ENCODE results near the gene IER2. TPM values are rescaled to one million over a fixed set of nuclear protein-coding genes. Genes with fewer than 3 reads are reported as not detected.

Gene IER2
- 69.4 TPM for polyA plus RNA-seq (2013, experiment 1 of 2)
- 82.7 TPM for polyA plus RNA-seq (2013, experiment 2 of 2)

- no peaks in the 10 kb centered on the region for H3K9me3 ChIP-seq (ENCODE audit: insufficient read depth, low read depth, low read length)
- H3K4me3 ChIP-seq (ENCODE audit: low read length), result peak within 1 kb of the TSS; percentile 82
- no peaks in the 10 kb centered on the region for H3K27me3 ChIP-seq (ENCODE audit: insufficient read depth, low read length)
- peak within 1 kb of the TSS; percentile 96 for H3K27ac ChIP-seq (ENCODE audit: low read depth, low read length)
- H3K36me3 ChIP-seq (ENCODE audit: insufficient read depth, low read length), result peaks cover 4% of the 10 kb centered on the region; the same call in 1 of the 2 replicates
- peak within 1 kb of the TSS; percentile 88 for H3K9ac ChIP-seq (ENCODE audit: low read depth, low read length)
- under 1% methylated on average over 49 of the region's 51 CpGs for WGBS
- no peaks in the 10 kb centered on the region for H3K4me1 ChIP-seq (ENCODE audit: insufficient read depth, low read length)
These were observed at the start of gene IER2, which contains the start of gene STX10 for GRCh38 chr19:13150187-13150930. TSS of gene IER2 (plus strand) at chr19:13150411. CDS start at chr19:13153187, 2,776 bp downstream. TSS of gene STX10 (minus strand) at chr19:13150375. CDS start at chr19:13150173, 202 bp downstream.

- Histone ChIP-seq H3K27me3 (ENCODE audit: insufficient read depth, low read length) (peaks cover 75% of the 10 kb centered on the region), H3K9ac (ENCODE audit: low read depth, low read length) (no peak overlapping the region), H3K36me3 (ENCODE audit: insufficient read depth, low read length) (no peaks in the 10 kb centered on the region; the same call in 1 of the 2 replicates), H3K27ac (ENCODE audit: low read depth, low read length) (no peak overlapping the region), H3K9me3 (ENCODE audit: insufficient read depth, low read depth, low read length) (no peaks in the 10 kb centered on the region), H3K4me1 (ENCODE audit: insufficient read depth, low read length) (peaks cover 9% of the 10 kb centered on the region), H3K4me3 (ENCODE audit: low read length) (no peak overlapping the region)
- WGBS, result 66% methylated on average over 18 of the region's 18 CpGs
These were observed 49.2 kb upstream of the IER2 start for GRCh38 chr19:13100841-13101589.

GRCh38 chr19:13101590-13102415 is 48.4 kb upstream of the IER2 start:
- H3K27me3 ChIP-seq (ENCODE audit: insufficient read depth, low read length), result peaks cover 67% of the 10 kb centered on the region
- no peaks in the 10 kb centered on the region for H3K9me3 ChIP-seq (ENCODE audit: insufficient read depth, low read depth, low read length)
- no peaks in the 10 kb centered on the region; the same call in 1 of the 2 replicates for H3K36me3 ChIP-seq (ENCODE audit: insufficient read depth, low read length)
- peak overlapping the region; percentile 44; the same call in 1 of the 2 replicates for H3K4me3 ChIP-seq (ENCODE audit: low read length)
- peaks cover 9% of the 10 kb centered on the region for H3K4me1 ChIP-seq (ENCODE audit: insufficient read depth, low read length)
- H3K27ac ChIP-seq (ENCODE audit: low read depth, low read length), result no peak overlapping the region
- H3K9ac ChIP-seq (ENCODE audit: low read depth, low read length), result no peak overlapping the region
- 91% methylated on average over 7 of the region's 7 CpGs for WGBS

- Histone ChIP-seq H3K27me3 (ENCODE audit: insufficient read depth, low read length) (peaks cover 61% of the 10 kb centered on the region), H3K9ac (ENCODE audit: low read depth, low read length) (0 out of 2 replicates have a peak overlapping the region, but pooled peaks have one; percentile 34), H3K9me3 (ENCODE audit: insufficient read depth, low read depth, low read length) (no peaks in the 10 kb centered on the region), H3K4me1 (ENCODE audit: insufficient read depth, low read length) (peaks cover 4% of the 10 kb centered on the region), H3K36me3 (ENCODE audit: insufficient read depth, low read length) (peaks cover 3% of the 10 kb centered on the region), H3K27ac (ENCODE audit: low read depth, low read length) (no peak overlapping the region), H3K4me3 (ENCODE audit: low read length) (peak overlapping the region; percentile 44)
- WGBS, result 24% methylated on average over 7 of the region's 7 CpGs
These were observed 47.9 kb upstream of the IER2 start for GRCh38 chr19:13102416-13102665.

- H3K4me1 ChIP-seq (ENCODE audit: insufficient read depth, low read length), result peaks cover 4% of the 10 kb centered on the region; the same call in 1 of the 2 replicates
- H3K9me3 ChIP-seq (ENCODE audit: insufficient read depth, low read depth, low read length), result no peaks in the 10 kb centered on the region
- H3K27me3 ChIP-seq (ENCODE audit: insufficient read depth, low read length), result peaks cover 56% of the 10 kb centered on the region
- H3K27ac ChIP-seq (ENCODE audit: low read depth, low read length), result no peak within 1 kb of the TSS
- peak within 1 kb of the TSS; percentile 44 for H3K4me3 ChIP-seq (ENCODE audit: low read length)
- H3K36me3 ChIP-seq (ENCODE audit: insufficient read depth, low read length), result peaks cover 7% of the 10 kb centered on the region
- WGBS, result 10% methylated on average over 47 of the region's 47 CpGs
- H3K9ac ChIP-seq (ENCODE audit: low read depth, low read length), result peak within 1 kb of the TSS; percentile 34; the same call in 1 of the 2 replicates
These were observed 47.3 kb upstream of the IER2 start, which contains the start of gene LYL1 for GRCh38 chr19:13102666-13103580. TSS of gene LYL1 (minus strand) at chr19:13102858. CDS start at chr19:13101171, 1,687 bp downstream.

GRCh38 chr19:13103581-13104359 is 46.4 kb upstream of the IER2 start:
- peaks cover 7% of the 10 kb centered on the region for H3K36me3 ChIP-seq (ENCODE audit: insufficient read depth, low read length)
- 89% methylated on average over 10 of the region's 13 CpGs for WGBS
- H3K4me1 ChIP-seq (ENCODE audit: insufficient read depth, low read length), result peaks cover 4% of the 10 kb centered on the region; the same call in 1 of the 2 replicates
- no peak overlapping the region for H3K9ac ChIP-seq (ENCODE audit: low read depth, low read length)
- no peaks in the 10 kb centered on the region for H3K9me3 ChIP-seq (ENCODE audit: insufficient read depth, low read depth, low read length)
- H3K27ac ChIP-seq (ENCODE audit: low read depth, low read length), result no peak overlapping the region
- H3K27me3 ChIP-seq (ENCODE audit: insufficient read depth, low read length), result peaks cover 47% of the 10 kb centered on the region
- H3K4me3 ChIP-seq (ENCODE audit: low read length), result no peak overlapping the region

GRCh38 chr19:13104360-13104847 is 45.8 kb upstream of the IER2 start:
- Histone ChIP-seq H3K9me3 (ENCODE audit: insufficient read depth, low read depth, low read length) (no peaks in the 10 kb centered on the region), H3K4me3 (ENCODE audit: low read length) (no peak overlapping the region), H3K27me3 (ENCODE audit: insufficient read depth, low read length) (peaks cover 41% of the 10 kb centered on the region), H3K27ac (ENCODE audit: low read depth, low read length) (no peak overlapping the region), H3K36me3 (ENCODE audit: insufficient read depth, low read length) (peaks cover 13% of the 10 kb centered on the region), H3K4me1 (ENCODE audit: insufficient read depth, low read length) (peaks cover 4% of the 10 kb centered on the region; the same call in 1 of the 2 replicates), H3K9ac (ENCODE audit: low read depth, low read length) (no peak overlapping the region)
- whole genome bisulfite sequencing, result 58% methylated on average over 33 of the region's 33 CpGs

- Histone ChIP-seq H3K9me3 (ENCODE audit: insufficient read depth, low read depth, low read length) (no peaks in the 10 kb centered on the region), H3K4me1 (ENCODE audit: insufficient read depth, low read length) (peaks cover 4% of the 10 kb centered on the region; the same call in 1 of the 2 replicates), H3K27ac (ENCODE audit: low read depth, low read length) (no peak overlapping the region), H3K36me3 (ENCODE audit: insufficient read depth, low read length) (peaks cover 20% of the 10 kb centered on the region), H3K9ac (ENCODE audit: low read depth, low read length) (no peak overlapping the region), H3K27me3 (ENCODE audit: insufficient read depth, low read length) (peaks cover 34% of the 10 kb centered on the region), H3K4me3 (ENCODE audit: low read length) (no peak overlapping the region)
- WGBS, result 91% methylated on average over 27 of the region's 29 CpGs
These were observed 45.1 kb upstream of the IER2 start for GRCh38 chr19:13104848-13105711.
